Large intestine (tissue), 12 donors: Measurements from ENCODE around the gene CCDC18. TPM values are rescaled to one million over a fixed set of nuclear protein-coding genes. Genes with fewer than 3 reads are reported as not detected.

Source experiments
- DNase-seq, 2 donors: peaks; one replicate each; pipeline versions ENCODE4 v3.0.0 to v3.0.0-alpha.2; 2013
- H3K27ac ChIP-seq: one replicate; pipeline ENCODE4 v1.5.1; 2013; ENCODE audit warnings: low read length
- H3K27me3 ChIP-seq: 2 replicates; pipeline ENCODE4 v1.6.1; 2013; ENCODE audit warnings: low read length; ENCODE audit not compliant: control insufficient read depth, insufficient read depth
- H3K36me3 ChIP-seq: 2 replicates; pipeline ENCODE4 v1.6.1; 2013; ENCODE audit warnings: low read length; ENCODE audit not compliant: control insufficient read depth, insufficient read depth
- H3K4me1 ChIP-seq: one replicate; pipeline ENCODE4 v1.6.1; 2013; ENCODE audit warnings: low read length; ENCODE audit not compliant: control insufficient read depth, insufficient read depth
- H3K4me3 ChIP-seq: one replicate; pipeline ENCODE4 v1.5.1; 2013; ENCODE audit warnings: low read length
- H3K9me3 ChIP-seq: one replicate; pipeline ENCODE4 v1.6.1; 2013; ENCODE audit warnings: mild to moderate bottlenecking, low read depth, low read length, moderate library complexity; ENCODE audit not compliant: control insufficient read depth
- WGBS: methylation state at CpG from one replicate; pipeline ENCODE4 v1.1.5; 2013; ENCODE audit warnings: low lambda C conversion rate; ENCODE audit not compliant: insufficient coverage; 5-methylcytosine and 5-hydroxymethylcytosine counted together
- long read RNA-seq, 11 donors: transcript quantifications; one replicate each; lab custom pipeline, GENCODE V29; 2026
- polyA plus RNA-seq: library from polyadenylated mRNA; unstranded; fragments of 120-200 nt; gene quantifications from one replicate; pipeline ENCODE4 v1.2.1, GENCODE V29; 2013

The CCDC18 gene
- polyA plus RNA-seq: 6.4 TPM
- long read RNA-seq, donor 1, partial matches to known transcripts: 5 of 5 reads
- long read RNA-seq, donor 1, other reads (novel, unspliced or antisense): 0 of 5 reads
- long read RNA-seq, donor 2, partial matches to known transcripts: 25 of 30 reads
- long read RNA-seq, donor 2, other reads (novel, unspliced or antisense): 5 of 30 reads
- long read RNA-seq, donor 3: 0 reads
- long read RNA-seq, donor 4: 0 reads
- long read RNA-seq, donor 5, partial matches to known transcripts: 16 of 16 reads
- long read RNA-seq, donor 5, other reads (novel, unspliced or antisense): 0 of 16 reads
- long read RNA-seq, donor 6, partial matches to known transcripts: 20 of 25 reads
- long read RNA-seq, donor 6, other reads (novel, unspliced or antisense): 5 of 25 reads
- long read RNA-seq, donor 7, partial matches to known transcripts: 0 of 16 reads
- long read RNA-seq, donor 7, other reads (novel, unspliced or antisense): 16 of 16 reads
- long read RNA-seq, donor 8, partial matches to known transcripts: 22 of 29 reads
- long read RNA-seq, donor 8, other reads (novel, unspliced or antisense): 7 of 29 reads
- long read RNA-seq, donor 9, partial matches to known transcripts: 21 of 21 reads
- long read RNA-seq, donor 9, other reads (novel, unspliced or antisense): 0 of 21 reads
- long read RNA-seq, donor 10, partial matches to known transcripts: 52 of 52 reads
- long read RNA-seq, donor 10, other reads (novel, unspliced or antisense): 0 of 52 reads
- long read RNA-seq, donor 11, partial matches to known transcripts: 19 of 19 reads
- long read RNA-seq, donor 11, other reads (novel, unspliced or antisense): 0 of 19 reads

- H3K4me3 ChIP-seq: peak within 1 kb of the TSS; percentile 96
- H3K4me1 ChIP-seq: peaks cover 8% of the 10 kb centered on the region
- H3K27ac ChIP-seq: peak within 1 kb of the TSS; percentile 98
- WGBS: no CpG with 5 or more reads among the region's 43 CpGs
- H3K36me3 ChIP-seq: peaks cover under 1% of the 10 kb centered on the region
- no peak for DNase-seq
- no peaks in the 10 kb centered on the region for H3K27me3 ChIP-seq
- no peaks in the 10 kb centered on the region for H3K9me3 ChIP-seq
These were observed at the start of gene CCDC18 for GRCh38 chr1:93180723-93181613. Gene CCDC18 (plus strand): TSS chr1:93180724. CDS start chr1:93183362, 2,638 bp downstream.

DNA sequence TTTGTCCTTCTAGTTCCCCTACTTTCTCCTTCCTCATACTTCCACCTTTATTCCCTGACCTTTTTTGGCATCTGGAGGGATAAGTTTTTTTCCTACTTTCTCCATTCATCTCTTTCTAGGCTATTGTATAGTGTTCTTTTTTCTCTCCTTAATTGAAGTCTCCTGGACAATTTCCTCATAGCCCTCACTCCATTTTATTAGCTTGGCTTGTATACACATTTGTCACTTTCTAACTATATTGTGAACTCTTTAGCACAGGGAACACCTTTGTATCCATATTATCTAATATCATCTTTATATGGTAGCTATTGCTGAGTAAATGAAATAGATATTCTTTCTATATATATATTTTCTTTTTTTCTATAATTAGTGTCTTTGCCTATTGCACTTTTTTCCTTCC is 47.9 kb upstream of the CCDC18 start:
- no peak for DNase-seq
- Histone ChIP-seq H3K4me1 (no peaks in the 10 kb centered on the region), H3K27me3 (no peaks in the 10 kb centered on the region), H3K4me3 (no peak overlapping the region), H3K9me3 (no peaks in the 10 kb centered on the region), H3K27ac (no peak overlapping the region), H3K36me3 (peaks cover 40% of the 10 kb centered on the region)

DNA sequence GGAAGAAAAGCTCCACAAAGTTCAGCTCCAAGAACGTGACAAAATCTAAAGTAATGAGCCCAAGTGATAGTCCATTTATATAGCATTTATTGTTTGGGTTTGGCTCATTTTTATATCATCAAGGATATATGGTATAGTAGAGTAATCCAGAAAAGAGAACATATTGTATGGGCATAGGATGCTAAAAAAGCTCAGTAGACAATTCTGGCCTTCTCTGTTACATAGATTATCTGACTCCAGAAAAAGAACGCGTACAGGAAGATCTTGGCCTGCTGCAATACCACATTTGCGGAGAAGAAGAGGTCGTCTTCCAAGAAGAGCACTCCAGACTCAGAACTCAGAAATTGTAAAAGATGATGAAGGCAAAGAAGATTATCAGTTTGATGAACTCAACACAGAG is 44.1 kb upstream of the CCDC18 start:
- Histone ChIP-seq H3K27me3 (no peaks in the 10 kb centered on the region), H3K27ac (no peak overlapping the region), H3K4me1 (no peaks in the 10 kb centered on the region), H3K36me3 (peaks cover 32% of the 10 kb centered on the region), H3K9me3 (no peaks in the 10 kb centered on the region), H3K4me3 (no peak overlapping the region)
- WGBS: 100% methylated on average over 3 of the region's 5 CpGs
- no peak for DNase-seq

GRCh38 chr1:93137604-93138292 is 42.8 kb upstream of the CCDC18 start:
- H3K4me1 ChIP-seq: no peaks in the 10 kb centered on the region
- H3K27ac ChIP-seq: no peak overlapping the region
- H3K36me3 ChIP-seq: peaks cover 32% of the 10 kb centered on the region
- H3K4me3 ChIP-seq: no peak overlapping the region
- H3K9me3 ChIP-seq: no peaks in the 10 kb centered on the region
- no peaks in the 10 kb centered on the region for H3K27me3 ChIP-seq
- WGBS: 33% methylated on average over 1 of the region's 3 CpGs
- DNase-seq: no peak

DNA sequence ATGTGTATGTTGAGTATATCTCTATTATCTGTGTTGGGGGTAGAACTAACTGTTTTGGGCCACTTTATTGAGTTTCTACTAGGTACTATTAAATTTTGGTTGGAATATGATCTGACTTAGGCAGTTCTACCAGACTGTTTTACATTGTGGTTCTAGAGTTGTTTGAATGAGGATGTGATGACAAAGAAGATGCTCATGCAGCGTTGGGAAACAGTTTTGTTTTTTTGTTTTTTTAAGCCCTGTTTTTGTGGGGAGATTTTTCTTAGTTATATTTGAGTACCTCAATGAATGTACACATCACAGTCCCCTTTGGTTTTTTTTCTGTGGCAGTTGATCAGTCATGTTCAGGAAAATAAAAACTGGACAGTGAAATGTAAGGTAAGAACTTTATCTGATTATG is 40.4 kb upstream of the CCDC18 start:
- Histone ChIP-seq H3K27ac (no peak overlapping the region), H3K4me1 (no peaks in the 10 kb centered on the region), H3K9me3 (no peaks in the 10 kb centered on the region), H3K4me3 (no peak overlapping the region), H3K36me3 (peaks cover 20% of the 10 kb centered on the region), H3K27me3 (no peaks in the 10 kb centered on the region)
- WGBS: 86% methylated on average over 1 of the region's 1 CpG
- DNase-seq: no peak

DNA sequence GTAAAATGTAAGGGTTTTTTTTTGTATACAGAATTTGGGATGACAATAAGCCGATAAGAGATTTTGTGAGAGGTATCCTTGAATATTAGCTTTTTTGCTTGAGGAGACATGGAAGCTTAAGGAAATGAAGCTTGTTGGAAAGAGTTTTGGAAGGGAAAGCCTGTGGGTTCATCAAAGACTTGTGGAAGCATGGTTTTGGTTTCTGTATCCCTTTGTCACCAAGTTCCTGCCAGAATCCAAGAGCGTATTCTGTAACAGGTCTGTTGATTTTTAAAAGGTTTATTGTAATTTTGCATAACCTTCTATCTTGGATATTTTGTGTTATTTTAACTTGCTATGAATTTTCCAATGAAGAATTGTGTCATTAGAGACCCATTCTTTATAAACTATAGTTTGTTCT is 38.4 kb upstream of the CCDC18 start:
- H3K27ac ChIP-seq: no peak overlapping the region
- H3K9me3 ChIP-seq: no peaks in the 10 kb centered on the region
- no peak for DNase-seq
- no peaks in the 10 kb centered on the region for H3K4me1 ChIP-seq
- H3K27me3 ChIP-seq: no peaks in the 10 kb centered on the region
- H3K4me3 ChIP-seq: no peak overlapping the region
- H3K36me3 ChIP-seq: peaks cover 5% of the 10 kb centered on the region
- no CpG with 5 or more reads among the region's 2 CpGs for WGBS

- WGBS: 80% methylated on average over 1 of the region's 1 CpG
- H3K4me3 ChIP-seq: no peak overlapping the region
- H3K4me1 ChIP-seq: no peaks in the 10 kb centered on the region
- no peaks in the 10 kb centered on the region for H3K27me3 ChIP-seq
- H3K27ac ChIP-seq: no peak overlapping the region
- H3K9me3 ChIP-seq: no peaks in the 10 kb centered on the region
- peaks cover 5% of the 10 kb centered on the region for H3K36me3 ChIP-seq
- DNase-seq: no peak
These were observed 37.4 kb upstream of the CCDC18 start for GRCh38 chr1:93143136-93143535.

DNA sequence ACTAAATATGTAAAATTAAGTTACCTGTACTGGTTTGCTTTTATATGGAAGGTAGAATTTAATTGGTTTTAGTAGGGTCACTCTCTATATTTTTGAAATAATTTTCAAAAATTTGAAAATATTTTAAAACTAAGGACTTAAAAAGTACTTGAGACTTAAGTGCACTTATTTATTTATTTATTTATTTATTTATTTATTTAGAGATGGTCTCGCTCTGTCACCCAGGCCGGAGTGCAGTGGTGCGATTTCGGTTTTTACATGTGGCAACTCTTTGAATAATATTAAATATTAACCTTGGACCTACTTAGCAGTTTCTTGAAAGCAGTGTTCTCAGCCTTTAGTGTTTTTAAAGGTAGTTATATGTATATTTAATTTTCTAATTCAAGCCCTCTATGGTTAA is 36.8 kb upstream of the CCDC18 start:
- H3K36me3 ChIP-seq: peaks cover 5% of the 10 kb centered on the region
- H3K27me3 ChIP-seq: no peaks in the 10 kb centered on the region
- H3K9me3 ChIP-seq: no peaks in the 10 kb centered on the region
- no peak overlapping the region for H3K4me3 ChIP-seq
- no CpG with 5 or more reads among the region's 4 CpGs for WGBS
- no peak overlapping the region for H3K27ac ChIP-seq
- DNase-seq: no peak
- no peaks in the 10 kb centered on the region for H3K4me1 ChIP-seq

DNA sequence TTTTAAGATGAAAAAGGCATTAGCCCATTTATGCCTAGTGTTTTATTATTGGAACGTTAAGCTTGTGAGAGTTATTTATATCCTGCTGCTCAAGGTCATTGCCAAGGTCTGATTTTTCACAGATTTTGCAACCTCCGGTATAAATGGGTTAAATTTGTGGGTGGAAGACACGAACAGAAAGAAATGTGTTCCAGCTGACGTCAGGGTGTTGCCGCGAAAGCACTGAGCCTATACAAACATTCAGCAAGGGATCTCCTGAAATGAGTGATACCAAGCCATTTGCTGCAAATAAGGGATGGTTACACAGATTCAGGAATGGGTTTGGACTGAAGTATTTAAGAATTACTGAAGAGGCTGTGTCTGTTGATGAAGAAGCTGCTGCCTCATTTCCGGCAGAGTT is 32.5 kb upstream of the CCDC18 start:
- no peaks in the 10 kb centered on the region for H3K4me1 ChIP-seq
- no peaks in the 10 kb centered on the region for H3K9me3 ChIP-seq
- no peak overlapping the region for H3K27ac ChIP-seq
- WGBS: no CpG with 5 or more reads among the region's 7 CpGs
- H3K4me3 ChIP-seq: no peak overlapping the region
- no peaks in the 10 kb centered on the region for H3K27me3 ChIP-seq
- no peak for DNase-seq
- no peaks in the 10 kb centered on the region for H3K36me3 ChIP-seq
